Activated T-helper 17 cell treated with anti-CD3 and anti-CD28 coated beads, Interleukin-2, amount 50 U/mL, for 72 hours (primary cell): Measurements from ENCODE around the gene BICC1. TPM values are rescaled to one million over a fixed set of nuclear protein-coding genes. Genes with fewer than 3 reads are reported as not detected.

Experiments used
- ATAC-seq: fragments of 150-1000 bp; cut with Tn5 transposase; replicated peaks from 2 replicates; pipeline ENCODE4 v1.10.0; 2021; ENCODE audit warnings: mild to moderate bottlenecking, moderate library complexity
- H3K27ac Mint-ChIP-seq: one replicate; pipeline ENCODE4 v1.8.0; 2022; ENCODE audit warnings: mixed read lengths
- H3K27me3 Mint-ChIP-seq: one replicate; pipeline ENCODE4 v1.8.0; 2022; ENCODE audit warnings: mixed read lengths
- H3K36me3 Mint-ChIP-seq: one replicate; pipeline ENCODE4 v1.8.0; 2022; ENCODE audit warnings: low read depth, mild to moderate bottlenecking, mixed read lengths
- H3K4me1 Mint-ChIP-seq: one replicate; pipeline ENCODE4 v1.8.0; 2022; ENCODE audit warnings: mixed read lengths
- H3K4me3 Mint-ChIP-seq: one replicate; pipeline ENCODE4 v1.8.0; 2022; ENCODE audit warnings: mild to moderate bottlenecking, mixed read lengths
- H3K9me3 Mint-ChIP-seq: one replicate; pipeline ENCODE4 v1.8.0; 2022; ENCODE audit warnings: mixed read lengths
- total RNA-seq, 2 donors: library from RNA; stranded (reverse); gene quantifications; one replicate each; pipeline ENCODE4 v1.2.3, GENCODE V29; 2022

The BICC1 gene
- total RNA-seq, 2 donors from 2014 or later = 0.05 to 0.28 TPM

DNA sequence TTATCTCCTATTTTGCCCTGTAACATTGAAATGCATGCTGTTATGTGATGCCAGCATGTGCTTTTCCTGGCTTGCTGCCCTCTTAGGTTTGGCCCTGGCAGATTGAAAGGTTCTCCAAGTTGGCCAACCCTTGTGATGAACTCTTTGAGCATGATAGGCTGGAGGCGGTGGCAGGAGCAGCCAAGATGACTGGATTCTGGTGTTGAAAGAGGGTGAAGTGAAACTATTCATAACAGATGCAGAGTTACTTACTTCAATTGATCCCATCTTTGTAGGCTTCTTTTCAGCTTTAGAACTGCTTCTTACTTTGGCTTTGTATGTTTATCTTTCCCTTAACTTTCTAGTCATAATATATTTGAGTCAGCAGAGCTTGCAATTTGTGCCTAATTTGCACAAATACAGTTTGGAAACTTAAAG lies 57.6 kb downstream of the BICC1 start:
- Mint-ChIP-seq H3K27ac (no peak overlapping the region), H3K9me3 (peaks cover 8% of the 10 kb centered on the region), H3K36me3 (no peaks in the 10 kb centered on the region), H3K4me3 (no peak overlapping the region), H3K27me3 (peaks cover 4% of the 10 kb centered on the region), H3K4me1 (no peaks in the 10 kb centered on the region)
- no peak for ATAC-seq

DNA sequence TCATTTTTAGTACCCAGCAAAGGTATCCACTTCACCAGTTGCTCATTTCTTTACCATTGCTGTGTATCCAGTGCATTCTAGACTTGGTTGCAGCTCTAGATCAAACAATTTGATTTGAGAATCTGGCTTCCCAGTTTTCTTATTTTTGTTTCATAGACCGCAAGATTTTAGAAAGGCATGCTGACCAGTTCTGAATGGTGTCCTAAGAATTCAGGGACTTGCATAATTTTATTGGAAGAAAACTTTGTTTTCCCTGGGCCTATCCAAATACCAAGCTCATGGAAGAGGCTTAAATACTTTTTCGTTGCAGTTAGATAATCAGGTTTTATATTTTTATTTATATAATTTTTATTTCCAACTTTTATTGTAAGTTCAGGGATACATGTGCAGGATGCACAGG lies 58.3 kb downstream of the BICC1 start:
- H3K27ac Mint-ChIP-seq = no peak overlapping the region
- H3K27me3 Mint-ChIP-seq = peaks cover 4% of the 10 kb centered on the region
- no peaks in the 10 kb centered on the region for H3K36me3 Mint-ChIP-seq
- no peak for ATAC-seq
- H3K9me3 Mint-ChIP-seq = peaks cover 8% of the 10 kb centered on the region
- no peak overlapping the region for H3K4me3 Mint-ChIP-seq
- no peaks in the 10 kb centered on the region for H3K4me1 Mint-ChIP-seq

DNA sequence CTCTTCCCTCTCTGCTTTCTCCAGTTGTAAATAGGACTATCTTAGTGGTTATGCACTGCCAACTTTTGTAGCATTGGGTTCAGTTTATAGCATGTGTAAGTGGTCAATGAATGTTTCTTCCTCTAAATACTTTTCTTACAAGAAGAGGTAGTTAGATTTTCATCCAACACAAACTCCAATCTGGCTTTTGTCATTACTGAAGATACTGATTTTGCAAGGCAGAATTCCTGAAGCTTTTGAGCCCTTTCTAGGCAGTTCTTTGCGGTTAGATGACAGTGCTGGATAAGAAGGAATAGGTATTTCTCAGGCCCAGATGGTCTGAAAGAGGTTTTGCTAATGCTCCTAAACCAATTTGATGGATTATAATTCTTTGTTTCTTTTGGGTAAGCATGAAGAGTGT lies 60.5 kb downstream of the BICC1 start:
- H3K4me3 Mint-ChIP-seq = no peak overlapping the region
- no peaks in the 10 kb centered on the region for H3K36me3 Mint-ChIP-seq
- peaks cover 9% of the 10 kb centered on the region for H3K27me3 Mint-ChIP-seq
- H3K4me1 Mint-ChIP-seq = no peaks in the 10 kb centered on the region
- H3K9me3 Mint-ChIP-seq = peaks cover 8% of the 10 kb centered on the region
- no peak for ATAC-seq
- no peak overlapping the region for H3K27ac Mint-ChIP-seq

DNA sequence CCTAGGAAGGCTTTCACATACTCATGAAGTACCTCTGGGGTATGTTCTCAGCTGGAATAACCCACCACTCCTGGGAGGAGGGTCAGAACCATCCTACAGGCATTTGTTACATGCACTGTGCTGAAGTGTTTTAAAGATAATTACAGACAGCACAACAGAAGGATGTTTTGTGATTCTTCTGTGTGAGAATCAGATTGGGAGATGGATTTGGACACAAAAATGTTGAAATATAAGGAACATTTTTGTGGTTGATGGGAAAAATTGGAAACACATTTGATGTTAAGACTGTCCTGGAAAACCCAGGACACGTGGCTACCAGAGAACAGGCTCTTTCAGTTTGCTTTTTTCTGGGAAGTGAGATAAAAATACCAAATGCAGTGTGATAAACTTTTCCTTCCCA lies 61.4 kb downstream of the BICC1 start:
- ATAC-seq = no peak
- no peak overlapping the region for H3K4me3 Mint-ChIP-seq
- H3K36me3 Mint-ChIP-seq = no peaks in the 10 kb centered on the region
- peaks cover 9% of the 10 kb centered on the region for H3K27me3 Mint-ChIP-seq
- H3K27ac Mint-ChIP-seq = no peak overlapping the region
- peaks cover 8% of the 10 kb centered on the region for H3K9me3 Mint-ChIP-seq
- no peaks in the 10 kb centered on the region for H3K4me1 Mint-ChIP-seq

DNA sequence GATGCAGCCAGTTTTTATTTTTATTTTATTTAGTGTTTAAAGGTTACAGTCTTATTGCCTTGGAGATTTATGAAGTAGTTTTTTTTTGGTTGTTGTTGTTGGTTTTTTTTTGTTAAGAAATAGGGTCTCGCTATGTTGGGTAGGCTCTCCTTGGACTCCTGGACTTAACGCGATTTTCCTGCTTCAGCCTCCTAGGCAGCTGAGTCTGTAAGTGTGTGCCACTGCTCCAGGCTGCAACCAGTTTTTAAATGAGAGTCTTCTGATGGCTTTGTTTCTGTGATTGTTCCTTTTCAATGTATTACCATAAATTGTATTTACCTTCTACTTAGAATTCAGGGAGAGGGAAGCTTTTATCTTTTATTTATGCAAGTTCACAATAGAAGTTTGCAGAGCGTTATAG lies 62.8 kb downstream of the BICC1 start:
- Mint-ChIP-seq H3K9me3 (peaks cover 6% of the 10 kb centered on the region), H3K27ac (no peak overlapping the region), H3K36me3 (no peaks in the 10 kb centered on the region), H3K27me3 (peaks cover 9% of the 10 kb centered on the region), H3K4me1 (no peaks in the 10 kb centered on the region), H3K4me3 (no peak overlapping the region)
- ATAC-seq = no peak

DNA sequence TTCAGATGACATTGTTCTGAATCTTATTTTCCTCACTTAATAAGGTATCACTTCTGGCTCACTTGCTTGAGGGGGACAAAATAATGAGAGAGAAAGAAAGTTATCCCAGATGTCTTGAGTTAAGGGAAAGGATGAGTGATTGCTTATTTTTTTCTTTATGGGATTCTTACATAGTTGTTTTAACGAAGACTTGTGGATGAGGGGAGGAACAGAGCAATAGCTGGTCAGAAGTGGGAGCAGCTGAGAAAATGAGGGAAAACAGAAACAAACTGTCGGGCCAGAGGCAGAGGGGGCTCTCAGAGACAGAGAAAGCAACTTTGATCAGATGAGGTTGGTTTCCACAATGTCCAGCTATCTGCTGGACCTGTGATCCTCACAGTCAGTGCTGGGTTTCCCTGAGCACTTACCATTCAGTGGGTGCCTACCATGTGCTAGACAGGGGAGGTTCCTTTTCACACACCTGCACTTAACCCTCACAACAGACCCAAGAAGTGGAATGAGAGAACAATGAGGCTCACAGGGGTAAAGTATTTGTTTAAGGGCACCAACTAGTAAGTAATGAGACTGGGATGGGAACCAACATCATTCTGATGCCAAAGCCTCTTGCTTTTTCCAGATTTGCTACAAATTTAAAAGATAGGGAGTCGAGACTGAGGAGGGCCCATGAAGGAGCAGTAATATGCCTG lies 64.2 kb downstream of the BICC1 start:
- Mint-ChIP-seq H3K9me3 (peaks cover 3% of the 10 kb centered on the region), H3K27ac (no peak overlapping the region), H3K4me3 (no peak overlapping the region), H3K27me3 (peaks cover 9% of the 10 kb centered on the region), H3K36me3 (no peaks in the 10 kb centered on the region), H3K4me1 (no peaks in the 10 kb centered on the region)
- ATAC-seq = no peak

DNA sequence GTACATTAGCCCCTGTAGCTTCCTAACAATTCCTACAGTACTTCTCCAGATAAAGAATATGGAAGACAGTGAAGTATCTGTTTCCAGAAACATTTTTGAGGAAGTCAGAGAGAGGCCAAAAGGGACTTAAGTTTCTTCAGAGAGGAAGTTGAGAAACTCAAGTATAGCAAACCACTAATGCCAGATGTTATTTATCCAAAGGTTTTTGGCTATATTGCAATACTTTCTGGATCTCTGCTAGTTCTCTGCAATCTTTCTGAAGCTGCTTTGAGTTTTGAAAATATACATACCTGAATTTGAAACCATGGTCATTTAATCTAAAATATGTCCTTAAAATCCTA lies 64.7 kb downstream of the BICC1 start:
- no peak overlapping the region for H3K4me3 Mint-ChIP-seq
- no peak for ATAC-seq
- peaks cover 9% of the 10 kb centered on the region for H3K27me3 Mint-ChIP-seq
- H3K27ac Mint-ChIP-seq = no peak overlapping the region
- no peaks in the 10 kb centered on the region for H3K4me1 Mint-ChIP-seq
- peaks cover 3% of the 10 kb centered on the region for H3K9me3 Mint-ChIP-seq
- no peaks in the 10 kb centered on the region for H3K36me3 Mint-ChIP-seq

DNA sequence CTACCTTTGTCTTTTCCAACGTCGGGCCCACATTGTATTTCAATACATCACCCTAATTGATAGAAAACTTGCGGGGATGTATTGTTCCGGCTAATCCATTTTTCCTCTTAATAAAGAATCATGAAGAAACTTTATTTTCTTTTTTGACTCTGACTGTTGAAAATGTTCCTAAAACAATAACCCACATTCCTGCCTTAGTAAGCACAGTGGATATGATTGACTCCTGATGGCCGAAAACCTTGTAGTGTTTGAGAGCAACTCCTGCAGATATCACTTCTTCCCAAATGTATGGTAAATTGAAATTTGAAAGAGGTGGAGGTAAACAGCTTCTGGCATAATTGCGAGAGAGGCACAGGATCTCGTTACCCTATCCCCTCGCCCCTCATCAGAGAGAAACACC lies 65.7 kb downstream of the BICC1 start:
- Mint-ChIP-seq H3K27ac (no peak overlapping the region), H3K4me3 (no peak overlapping the region), H3K27me3 (peaks cover 6% of the 10 kb centered on the region), H3K4me1 (no peaks in the 10 kb centered on the region), H3K9me3 (no peaks in the 10 kb centered on the region), H3K36me3 (no peaks in the 10 kb centered on the region)
- no peak for ATAC-seq

DNA sequence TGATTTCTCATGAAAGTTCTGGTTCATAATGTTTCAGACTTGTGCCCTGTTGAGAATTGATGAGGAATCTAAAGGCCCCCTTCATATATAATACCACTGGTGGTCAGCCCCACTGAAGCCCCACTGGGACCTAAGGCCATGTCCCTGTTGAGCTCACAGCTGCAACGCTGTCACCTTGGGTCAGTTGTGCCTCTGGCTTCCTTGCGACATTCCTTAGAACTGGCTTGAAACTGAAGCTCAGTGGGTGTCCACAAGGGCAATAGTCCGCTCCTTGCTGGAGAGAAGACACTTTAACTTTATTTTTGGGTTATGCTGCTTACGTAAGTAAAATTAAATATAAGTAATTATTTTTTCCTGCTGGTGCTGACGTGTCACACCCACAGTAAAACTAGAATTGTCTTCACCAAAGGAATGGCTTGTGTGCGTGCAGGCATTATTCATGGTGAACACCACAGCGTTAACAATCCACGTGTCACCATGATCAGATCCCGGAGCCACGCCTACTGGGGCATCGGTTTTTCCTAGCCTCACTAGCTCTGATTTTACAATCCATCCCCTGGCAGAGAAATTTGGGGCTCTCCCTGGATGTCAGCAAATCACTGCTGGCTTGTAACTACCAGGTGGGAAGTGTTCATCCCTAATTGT lies 66.5 kb downstream of the BICC1 start:
- ATAC-seq = no peak
- Mint-ChIP-seq H3K27ac (no peak overlapping the region), H3K4me3 (no peak overlapping the region), H3K4me1 (no peaks in the 10 kb centered on the region), H3K9me3 (no peaks in the 10 kb centered on the region), H3K36me3 (no peaks in the 10 kb centered on the region), H3K27me3 (peaks cover 8% of the 10 kb centered on the region)

DNA sequence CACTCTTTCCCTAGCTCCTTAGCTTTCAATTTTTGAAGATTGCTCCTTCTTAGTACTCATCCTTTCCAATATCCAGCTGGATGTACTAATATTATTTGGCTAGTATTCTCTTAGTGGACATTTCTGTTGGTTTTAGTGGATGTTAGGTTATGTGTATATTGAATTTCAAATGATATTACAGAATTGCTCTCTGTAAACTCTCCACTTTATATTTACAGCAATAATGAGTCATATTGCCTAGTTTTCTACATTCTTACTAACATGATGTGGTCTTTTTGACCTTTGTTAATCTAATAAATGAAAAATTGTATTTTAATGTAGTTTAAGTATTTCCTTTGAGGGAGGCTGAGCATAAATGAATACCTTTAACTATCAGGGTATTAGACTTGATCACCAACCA lies 69.4 kb downstream of the BICC1 start:
- Mint-ChIP-seq H3K27me3 (peaks cover 3% of the 10 kb centered on the region), H3K4me1 (no peaks in the 10 kb centered on the region), H3K4me3 (no peak overlapping the region), H3K9me3 (no peaks in the 10 kb centered on the region), H3K27ac (no peak overlapping the region), H3K36me3 (no peaks in the 10 kb centered on the region)
- ATAC-seq = no peak

DNA sequence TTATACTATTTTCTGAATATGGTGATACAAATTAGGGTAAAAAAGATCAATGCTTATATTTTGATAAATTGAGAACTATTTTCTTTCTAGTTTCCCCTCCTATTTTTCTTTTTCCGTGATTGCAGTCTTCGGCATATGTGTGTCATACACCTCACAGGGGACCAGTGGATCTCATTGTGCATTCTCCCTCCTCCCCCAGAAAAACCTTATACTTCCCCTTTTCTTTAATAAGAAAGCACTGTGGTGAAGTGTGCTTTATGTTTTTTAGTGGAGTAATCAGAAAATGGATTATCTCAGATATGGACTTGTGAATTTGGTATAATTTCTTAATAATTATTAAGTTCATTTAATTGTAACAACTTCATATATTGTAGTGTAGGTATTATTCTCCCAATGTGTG lies 72.8 kb downstream of the BICC1 start:
- no peaks in the 10 kb centered on the region for H3K4me1 Mint-ChIP-seq
- H3K9me3 Mint-ChIP-seq = no peaks in the 10 kb centered on the region
- H3K27ac Mint-ChIP-seq = no peak overlapping the region
- H3K36me3 Mint-ChIP-seq = no peaks in the 10 kb centered on the region
- ATAC-seq = no peak
- H3K4me3 Mint-ChIP-seq = no peak overlapping the region
- peaks cover 8% of the 10 kb centered on the region for H3K27me3 Mint-ChIP-seq

DNA sequence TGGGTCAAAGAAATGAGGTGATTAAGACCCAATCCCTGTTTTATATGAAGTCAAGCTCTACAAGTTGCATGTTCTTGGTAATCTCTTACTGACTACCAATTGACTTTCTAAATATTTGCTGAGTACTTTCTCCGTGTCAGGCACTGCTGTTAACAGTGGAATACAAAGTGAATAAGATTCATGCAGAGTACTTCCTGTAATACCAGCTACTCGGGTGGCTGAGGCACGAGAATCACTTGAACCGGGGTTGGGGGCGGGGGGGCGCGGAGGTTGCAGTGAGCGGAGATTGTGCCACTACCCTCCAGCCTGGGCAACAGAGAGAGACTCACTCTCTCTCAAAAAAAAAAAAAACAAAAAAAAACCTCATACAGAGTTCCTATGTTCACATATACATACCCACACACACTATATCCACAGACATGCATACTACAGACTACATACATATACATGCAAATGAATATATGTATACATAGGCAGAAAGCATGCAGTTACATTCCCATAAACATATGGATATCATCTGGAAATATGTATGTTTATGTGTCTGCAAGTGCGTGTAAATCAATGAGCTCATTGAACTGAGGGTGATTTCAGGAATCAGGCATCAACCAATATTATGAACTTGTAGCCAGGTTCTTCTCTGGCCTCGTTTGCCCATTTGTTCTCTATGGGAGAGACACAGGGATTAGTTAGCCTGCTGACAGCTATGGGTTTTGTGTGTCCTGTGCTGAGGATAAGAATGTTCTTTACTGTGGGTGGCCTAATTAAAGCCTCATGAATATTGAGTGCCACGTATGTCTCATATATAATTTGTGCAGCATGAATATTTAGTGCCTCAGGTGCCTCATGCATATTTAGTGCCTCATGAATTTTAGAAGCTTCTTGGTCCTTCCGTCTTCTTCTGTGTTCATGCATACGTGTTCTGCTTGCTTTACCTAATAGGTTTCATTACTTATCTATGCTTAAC lies 73.9 kb downstream of the BICC1 start:
- H3K27ac Mint-ChIP-seq = no peak overlapping the region
- no peaks in the 10 kb centered on the region for H3K36me3 Mint-ChIP-seq
- no peaks in the 10 kb centered on the region for H3K9me3 Mint-ChIP-seq
- H3K4me1 Mint-ChIP-seq = no peaks in the 10 kb centered on the region
- H3K27me3 Mint-ChIP-seq = peaks cover 8% of the 10 kb centered on the region
- H3K4me3 Mint-ChIP-seq = no peak overlapping the region
- no peak for ATAC-seq

DNA sequence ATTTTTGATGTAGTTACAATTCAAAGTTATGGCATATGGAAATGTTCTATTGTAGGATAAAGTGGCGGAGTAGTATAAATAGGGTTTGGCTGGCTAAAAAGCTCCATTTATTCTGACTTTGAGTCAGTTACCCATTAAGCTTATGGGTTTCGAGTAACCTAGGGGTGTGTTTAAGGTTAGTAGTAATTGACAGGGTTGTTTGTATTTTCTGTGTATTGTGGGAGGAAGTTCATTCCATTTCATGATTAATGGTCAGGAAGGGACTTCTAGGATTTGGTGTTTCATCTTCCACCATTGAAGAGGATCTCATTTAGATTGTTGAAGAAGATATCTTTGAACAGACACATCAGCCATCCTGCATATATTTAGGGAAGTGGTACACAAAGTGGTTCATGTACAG lies 75.0 kb downstream of the BICC1 start:
- Mint-ChIP-seq H3K9me3 (no peaks in the 10 kb centered on the region), H3K27ac (no peak overlapping the region), H3K4me3 (no peak overlapping the region), H3K4me1 (no peaks in the 10 kb centered on the region), H3K36me3 (no peaks in the 10 kb centered on the region), H3K27me3 (peaks cover 8% of the 10 kb centered on the region)
- ATAC-seq = no peak

DNA sequence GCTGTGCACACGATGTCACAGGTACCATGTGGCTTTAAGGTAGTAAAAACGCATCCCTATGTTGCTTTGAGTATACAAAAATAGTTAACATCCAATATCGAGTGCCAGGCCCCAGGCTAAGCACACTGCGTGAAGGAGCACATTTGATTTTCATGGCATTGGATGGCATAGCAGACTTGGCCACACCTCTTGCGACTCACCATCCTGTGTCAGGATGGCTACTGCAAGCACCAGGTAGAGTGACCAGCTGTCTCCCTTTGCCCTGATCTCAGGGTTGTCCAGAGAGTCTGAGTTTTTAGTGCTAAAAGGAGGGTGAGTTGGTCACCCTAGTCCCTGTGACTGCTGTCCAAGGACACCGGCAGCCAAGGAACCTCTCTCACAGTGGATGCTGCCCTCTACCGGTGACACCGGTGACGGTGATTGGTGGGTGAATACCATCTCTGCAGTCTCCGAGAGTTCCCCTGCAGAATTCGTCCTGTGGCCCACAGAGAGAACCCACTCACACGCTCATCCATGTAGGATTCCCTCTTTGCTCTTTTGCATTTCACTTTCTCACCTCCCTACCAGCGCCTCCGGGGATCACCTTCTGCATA lies 76.1 kb downstream of the BICC1 start:
- no peak overlapping the region for H3K4me3 Mint-ChIP-seq
- H3K9me3 Mint-ChIP-seq = peaks cover under 1% of the 10 kb centered on the region
- peaks cover 6% of the 10 kb centered on the region for H3K27me3 Mint-ChIP-seq
- H3K27ac Mint-ChIP-seq = no peak overlapping the region
- no peaks in the 10 kb centered on the region for H3K36me3 Mint-ChIP-seq
- H3K4me1 Mint-ChIP-seq = no peaks in the 10 kb centered on the region
- no peak for ATAC-seq
